Ovary (tissue), 3 donors: ENCODE results near the gene ADAMTS14.
"Not testable (repeated sequence)": the region's sequence is repeated elsewhere in the genome, so short reads cannot be mapped to it uniquely, and the experiment has no call there.

Experiments used
- EP300 ChIP-seq: sonication (generic); formaldehyde crosslinking; IDR thresholded peaks from one replicate; pipeline ENCODE4 v1.6.1; 2017; ENCODE audit warnings: antibody characterized with exemption
- POLR2A ChIP-seq: fragments of 450-650 bp; IDR thresholded peaks from one replicate; pipeline ENCODE4 v1.6.1; 2017; ENCODE audit warnings: antibody characterized with exemption, mild to moderate bottlenecking, moderate library complexity
- TF ChIP-seq, protein P1 (sequence below), 3 donors: fragments of 450-650 bp in 2 of 3; fragments of 200-600 bp in 1 of 3; IDR thresholded peaks; one replicate each; pipeline versions ENCODE4 v1.5.1 to v1.8.0; 2016 to 2022; ENCODE audit warnings: antibody characterized with exemption in 3 of 3, mild to moderate bottlenecking in 1 of 3
- donor health status: DM: no; HTN: no; CAD: no.

DNA sequence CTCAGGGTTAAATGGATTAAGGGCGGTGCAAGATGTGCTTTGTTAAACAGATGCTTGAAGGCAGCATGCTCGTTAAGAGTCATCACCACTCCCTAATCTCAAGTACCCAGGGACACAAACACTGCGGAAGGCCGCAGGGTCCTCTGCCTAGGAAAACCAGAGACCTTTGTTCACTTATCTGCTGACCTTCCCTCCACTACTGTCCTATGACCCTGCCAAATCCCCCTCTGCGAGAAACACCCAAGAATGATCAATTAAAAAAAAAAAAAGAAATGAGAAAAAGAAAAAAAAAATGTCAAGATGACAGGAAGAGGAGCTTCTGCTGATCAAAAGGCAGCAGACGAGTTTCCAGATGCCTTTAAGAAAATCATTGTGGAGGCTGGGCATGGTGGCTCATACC, 40.6 kb upstream of the ADAMTS14 start:
- TF ChIP-seq POLR2A, EP300: not testable (repeated sequence)
- TF ChIP-seq, protein P1, sequence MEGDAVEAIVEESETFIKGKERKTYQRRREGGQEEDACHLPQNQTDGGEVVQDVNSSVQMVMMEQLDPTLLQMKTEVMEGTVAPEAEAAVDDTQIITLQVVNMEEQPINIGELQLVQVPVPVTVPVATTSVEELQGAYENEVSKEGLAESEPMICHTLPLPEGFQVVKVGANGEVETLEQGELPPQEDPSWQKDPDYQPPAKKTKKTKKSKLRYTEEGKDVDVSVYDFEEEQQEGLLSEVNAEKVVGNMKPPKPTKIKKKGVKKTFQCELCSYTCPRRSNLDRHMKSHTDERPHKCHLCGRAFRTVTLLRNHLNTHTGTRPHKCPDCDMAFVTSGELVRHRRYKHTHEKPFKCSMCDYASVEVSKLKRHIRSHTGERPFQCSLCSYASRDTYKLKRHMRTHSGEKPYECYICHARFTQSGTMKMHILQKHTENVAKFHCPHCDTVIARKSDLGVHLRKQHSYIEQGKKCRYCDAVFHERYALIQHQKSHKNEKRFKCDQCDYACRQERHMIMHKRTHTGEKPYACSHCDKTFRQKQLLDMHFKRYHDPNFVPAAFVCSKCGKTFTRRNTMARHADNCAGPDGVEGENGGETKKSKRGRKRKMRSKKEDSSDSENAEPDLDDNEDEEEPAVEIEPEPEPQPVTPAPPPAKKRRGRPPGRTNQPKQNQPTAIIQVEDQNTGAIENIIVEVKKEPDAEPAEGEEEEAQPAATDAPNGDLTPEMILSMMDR (IDR thresholded peaks at IDR 0.05) = not testable (repeated sequence)
